GM12878 (cell line): ENCODE measurements around the gene NFASC. TPM values are rescaled to one million over a fixed set of nuclear protein-coding genes. Genes with fewer than 3 reads are reported as not detected.

Source experiments
- ATAC-seq: fragments of 200-7000 bp; cut with Tn5 transposase; 3 replicates; pipeline ENCODE4 v1.9.1; 2020; ENCODE audit warnings: mild to moderate bottlenecking, moderate library complexity
- BruUV-seq: library from RNA; stranded (reverse); fragments of 400-500 nt; replicated peaks from 2 replicates; lab custom pipeline; 2021; lab: Mats Ljungman, UMichigan
- CTCF ChIA-PET: fragments of 300-600 bp; sonication (Branson Sonifier 250); formaldehyde crosslinking; extraction: SDS; loops from one replicate; lab custom pipeline; 2021; ENCODE audit warnings: inconsistent platforms; lab: Yijun Ruan, JAX
- POLR2A ChIA-PET: fragments of 350-600 bp; formaldehyde crosslinking; extraction: SDS; loops from one replicate; lab custom pipeline; 2021; ENCODE audit warnings: inconsistent platforms; lab: Charles Lee
- RAD21 ChIA-PET: fragments of 300-600 bp; sonication (Branson Sonifier 250); formaldehyde crosslinking; loops from one replicate; lab custom pipeline; 2023; ENCODE audit warnings: antibody characterized with exemption; ENCODE audit not compliant: unreplicated experiment; lab: Charles Lee
- SMC1A ChIA-PET: fragments of 300-600 bp; sonication (Branson Sonifier 250); formaldehyde crosslinking; loops from one replicate; lab custom pipeline; 2023; ENCODE audit not compliant: unreplicated experiment, uncharacterized antibody; lab: Charles Lee
- DNase-seq: peaks from one replicate; pipeline ENCODE4 v3.0.0-alpha.2; 2011; ENCODE audit warnings: low read depth, low spot score
- FAIRE-seq: peaks from 3 replicates; lab custom pipeline; 2011; peaks lifted over from hg19 to GRCh38; lab: Jason Lieb, UNC
- H2AFZ ChIP-seq: 2 replicates; pipeline ENCODE4 v1.6.0; 2011; ENCODE audit warnings: low read depth, low read length, control low read depth; ENCODE audit not compliant: control insufficient read depth
- H3K27ac ChIP-seq: 2 replicates; pipeline ENCODE4 v1.5.1; 2011; ENCODE audit warnings: control low read depth; ENCODE audit not compliant: control insufficient read depth, insufficient read depth
- H3K27me3 ChIP-seq, 2 experiments: replicated peaks in 1 of 2; 2 replicates each; pipeline versions ENCODE4 v1.6.0 to v1.6.1; 2011; ENCODE audit warnings: low read length in 1 of 2; ENCODE audit not compliant: control insufficient read depth in 2 of 2, insufficient read depth in 2 of 2
- H3K36me3 ChIP-seq, 2 experiments: 2 replicates each; pipeline ENCODE4 v1.5.1; 2011; ENCODE audit warnings: low read length in 1 of 2; ENCODE audit not compliant: control insufficient read depth in 2 of 2, insufficient read depth in 2 of 2
- H3K4me1 ChIP-seq: 2 replicates; pipeline ENCODE4 v1.6.1; 2011; ENCODE audit warnings: mild to moderate bottlenecking, low read length, moderate library complexity, mixed read lengths; ENCODE audit not compliant: control insufficient read depth, insufficient read depth
- H3K4me2 ChIP-seq: 2 replicates; pipeline ENCODE4 v1.6.0; 2011; ENCODE audit warnings: control low read depth; ENCODE audit not compliant: control insufficient read depth, insufficient read depth
- H3K4me3 ChIP-seq: fragments of 200-600 bp; sonication (generic); 2 replicates; pipeline ENCODE4 v1.5.1; 2016
- H3K79me2 ChIP-seq: 2 replicates; pipeline ENCODE4 v1.6.0; 2011; ENCODE audit warnings: low read length; ENCODE audit not compliant: control insufficient read depth, insufficient read depth
- H3K9ac ChIP-seq: 2 replicates; pipeline ENCODE4 v1.8.0; 2011; ENCODE audit warnings: low read length, control low read depth, mixed read lengths; ENCODE audit not compliant: control insufficient read depth, insufficient read depth
- H3K9me3 ChIP-seq: replicated peaks from 3 replicates; pipeline ENCODE4 v1.5.1; 2011; ENCODE audit warnings: mild to moderate bottlenecking, low read length; ENCODE audit not compliant: control insufficient read depth, insufficient read depth
- H4K20me1 ChIP-seq: 2 replicates; pipeline ENCODE4 v1.6.0; 2011; ENCODE audit not compliant: control insufficient read depth, insufficient read depth
- CBX5 ChIP-seq: sonication (generic); IDR thresholded peaks from 2 replicates; pipeline ENCODE4 v1.6.1; 2016; ENCODE audit warnings: low read depth, moderate library complexity, mild to moderate bottlenecking, inconsistent platforms
- EP300 ChIP-seq, 2 experiments: fragments of 150-350 bp in 1 of 2; IDR thresholded peaks; 2 replicates each; pipeline ENCODE4 v1.6.1; 2011 to 2012; ENCODE audit warnings: low read depth in 2 of 2, low read length in 2 of 2, borderline replicate concordance in 1 of 2, improper control_type of control experiment in 1 of 2, inconsistent platforms in 1 of 2; ENCODE audit not compliant: control insufficient read depth in 1 of 2
- KAT2A ChIP-seq: conservative IDR thresholded peaks from 2 replicates; pipeline ENCODE4 v1.6.1; 2011; ENCODE audit warnings: low read depth, low read length; ENCODE audit not compliant: control insufficient read depth
- NBN ChIP-seq: fragments of 450-650 bp; IDR thresholded peaks from 2 replicates; pipeline ENCODE4 v1.6.1; 2016
- RBBP5 ChIP-seq: fragments of 200-600 bp; sonication (generic); conservative IDR thresholded peaks from 2 replicates; pipeline ENCODE4 v1.6.1; 2016
- TCF7 ChIP-seq: IDR thresholded peaks from 2 replicates; pipeline ENCODE4 v1.6.1; 2014; ENCODE audit warnings: antibody characterized with exemption, borderline replicate concordance
- ZBTB33 ChIP-seq: fragments of 450-650 bp; IDR thresholded peaks from 2 replicates; pipeline ENCODE4 v1.6.1; 2017; ENCODE audit warnings: mild to moderate bottlenecking
- WGBS: methylation state at CpG from one replicate; pipeline ENCODE4 v1.1.6; 2016; ENCODE audit warnings: low lambda C conversion rate; ENCODE audit not compliant: insufficient replicate concordance, insufficient coverage; ENCODE audit errors: missing lambda C conversion rate; 5-methylcytosine and 5-hydroxymethylcytosine counted together
- in situ Hi-C: fragments of 300-500 bp; cut with MboI; formaldehyde crosslinking; loops from 9 replicates; pipeline ENCODE4 v1.14.3; 2018; ENCODE audit warnings: mixed read lengths
- intact Hi-C: fragments of 100-400 bp; cut with micrococcal nuclease; formaldehyde crosslinking; loops from one replicate; pipeline ENCODE4 v1.14.2; 2022; ENCODE audit not compliant: unreplicated experiment
- polyA plus RNA-seq, 11 experiments: library from polyadenylated mRNA; depleted of rRNA in 4 of 11; unstranded in 6 of 11; stranded (reverse) in 5 of 11; fragments of >200 nt; fragmentation: Nextera tagmentation in 4 of 11; fragmentation: Illumina TruSeq in 1 of 11; extraction: Ambion mirVana in 4 of 11; extraction: Trizol in 1 of 11; gene quantifications; 1 replicate in 1 of 11; 2 replicates in 10 of 11; pipeline versions ENCODE4 v1.2.1 to v1.2.3, GENCODE V29; 2011 to 2016; ENCODE audit warnings: inconsistent platforms in 2 of 11, missing spikeins in 2 of 11, low read depth in 1 of 11
- total RNA-seq, 4 experiments: library from RNA; depleted of rRNA in 3 of 4; stranded (reverse); fragments of >200 nt in 3 of 4; fragmentation: Illumina TruSeq in 1 of 4; extraction: Trizol in 1 of 4; gene quantifications; 2 replicates each; pipeline versions ENCODE4 v1.2.1 to v1.2.3, GENCODE V29; 2013 to 2021

The NFASC gene
- total and polyA plus RNA-seq, 10 of the 15 experiments (the other 5 are each of a cell fraction or from before 2014, with no cell fraction given), result 0.04 to 0.31 (median 0.12) TPM; not detected in 4

DNA sequence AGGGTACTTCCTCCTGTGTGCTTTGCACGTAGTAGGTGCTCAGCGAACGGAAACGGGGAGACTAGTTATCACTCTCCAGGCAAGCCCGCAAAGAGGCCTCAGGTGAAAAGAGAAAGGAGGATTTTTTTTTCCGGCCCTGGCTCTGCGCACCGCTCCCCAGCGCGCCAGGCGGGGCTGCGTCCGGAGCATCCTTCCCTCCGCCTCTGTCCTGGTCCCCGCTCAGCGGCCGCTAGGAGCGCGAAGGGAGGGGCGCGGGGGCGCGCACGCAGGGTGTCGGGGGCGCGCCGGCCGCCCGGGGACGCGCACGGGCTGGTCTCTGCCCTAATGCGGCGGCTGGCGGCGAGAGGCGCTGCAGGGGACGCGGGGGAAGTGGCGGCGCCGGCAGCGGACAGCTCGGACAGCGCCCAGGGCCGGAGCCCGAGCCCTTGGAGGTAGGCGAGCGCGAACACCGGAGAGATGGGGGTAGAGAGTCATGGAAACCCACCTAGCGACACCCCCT lies 42.3 kb upstream of the NFASC start:
- no peaks in the 10 kb centered on the region for H4K20me1 ChIP-seq
- intact Hi-C loops, result loop anchor here (5.0 kb wide), 1 partner anchor 114 kb away; no protein-coding TSS in a partner anchor
- 10% methylated on average over 45 of the region's 53 CpGs for WGBS
- TF ChIP-seq CBX5 (no peak), RBBP5 (no peak), KAT2A (no peak), EP300 (IDR thresholded peaks at IDR 0.05; ENCODE audit: borderline replicate concordance in 1 of 2, control insufficient read depth in 1 of 2, low read depth in 2 of 2, low read length in 2 of 2) (no peak), ZBTB33 (no peak), TCF7 (no peak), NBN (no peak)
- H3K9me3 ChIP-seq, result no peaks in the 10 kb centered on the region
- no peak overlapping the region for H3K4me3 ChIP-seq
- DNase-seq (no peak), ATAC-seq (peak; percentile 61), FAIRE-seq (no peak)
- H3K36me3 ChIP-seq, result no peaks in the 10 kb centered on the region
- no TSS peak for BruUV-seq
- H3K27ac ChIP-seq, result no peak overlapping the region
- no peak overlapping the region for H2AFZ ChIP-seq
- H3K4me1 ChIP-seq, result no peaks in the 10 kb centered on the region
- H3K79me2 ChIP-seq, result no peaks in the 10 kb centered on the region
- no peak overlapping the region for H3K9ac ChIP-seq
- POLR2A ChIA-PET, result no interaction called here
- H3K27me3 ChIP-seq, result peaks cover 9 to 12% of the 10 kb centered on the region in 2 experiments
- RAD21 ChIA-PET, result no interaction called here
- in situ Hi-C loops, result no loop called here
- SMC1A ChIA-PET, result interaction anchor here (1.3 kb wide), 1 partner anchor 112 kb away, joined by 3 read pairs; no protein-coding TSS in a partner anchor
- CTCF ChIA-PET, result interaction anchor here (1.0 to 1.7 kb wide), 2 partner anchors 21 to 133 kb away, joined by 3 to 5 read pairs; no protein-coding TSS in a partner anchor
- no peak overlapping the region for H3K4me2 ChIP-seq
